Stimulated activated CD4-positive, alpha-beta T cell treated with anti-CD3 and anti-CD28 coated beads, Interleukin-4, amount 100 ng/mL, for 4 hours (primary cell): ENCODE results near the gene MDK.

ENCODE experiments used
- DNase-seq, 2 experiments: peaks; one replicate each; pipeline ENCODE4 v3.0.0-alpha.2; 2020

The MDK gene

GRCh38 chr11:46407635-46408034 is 26.2 kb downstream of the MDK start:
- DNase-seq = no peak

- DNase-seq = no peak
These were observed 27.0 kb downstream of the MDK start for GRCh38 chr11:46408407-46408986.

- DNase-seq = no peak
These were observed 28.6 kb downstream of the MDK start for GRCh38 chr11:46410021-46410420.

GRCh38 chr11:46413760-46414465 is 32.4 kb downstream of the MDK start:
- no peak for DNase-seq

- no peak for DNase-seq
These were observed 33.0 kb downstream of the MDK start for GRCh38 chr11:46414466-46414796.

GRCh38 chr11:46414879-46415278 is 33.4 kb downstream of the MDK start:
- no peak for DNase-seq

- no peak for DNase-seq
These were observed 36.2 kb downstream of the MDK start for GRCh38 chr11:46417711-46418110.

- no peak for DNase-seq
These were observed 37.3 kb downstream of the MDK start for GRCh38 chr11:46418751-46419150.

- no peak for DNase-seq
These were observed 39.0 kb downstream of the MDK start for GRCh38 chr11:46420513-46420912.

GRCh38 chr11:46421257-46421880 is 39.9 kb downstream of the MDK start:
- no peak for DNase-seq

- no peak for DNase-seq
These were observed 41.1 kb downstream of the MDK start for GRCh38 chr11:46422588-46422987.

- DNase-seq = no peak
These were observed 44.9 kb downstream of the MDK start for GRCh38 chr11:46426233-46426991.

GRCh38 chr11:46427364-46427763 is 45.9 kb downstream of the MDK start:
- DNase-seq = no peak

GRCh38 chr11:46429717-46430116 is 48.2 kb downstream of the MDK start:
- DNase-seq = no peak

- DNase-seq = no peak
These were observed 49.7 kb downstream of the MDK start for GRCh38 chr11:46431211-46431610.
